H1 (cell line): ENCODE measurements around the gene HDAC11. TPM values are rescaled to one million over a fixed set of nuclear protein-coding genes. Genes with fewer than 3 reads are reported as not detected.
A peak's percentile ranks its signal among the peaks of the same experiment; 100 is the strongest.

ENCODE experiments used
- CTCF ChIA-PET: fragments of 300-600 bp; sonication (Branson Sonifier 250); formaldehyde crosslinking; loops from one replicate; lab custom pipeline; 2021; ENCODE audit not compliant: partially characterized antibody; lab: Charles Lee
- POLR2A ChIA-PET: fragments of 300-600 bp; sonication (Branson Sonifier 250); formaldehyde crosslinking; loops from one replicate; lab custom pipeline; 2021; ENCODE audit warnings: inconsistent platforms; ENCODE audit not compliant: partially characterized antibody; lab: Charles Lee
- DNase-seq, 2 experiments: peaks; one replicate each; pipeline versions ENCODE4 v3.0.0 to v3.0.0-alpha.2; 2010 to 2022; ENCODE audit warnings: low spot score in 2 of 2, low read depth in 1 of 2, mixed read lengths in 1 of 2
- FAIRE-seq: peaks from 2 replicates; lab custom pipeline; 2011; peaks lifted over from hg19 to GRCh38; lab: Jason Lieb, UNC
- H2AFZ ChIP-seq: 2 replicates; pipeline ENCODE4 v1.8.1; 2012; ENCODE audit warnings: low read length, inconsistent platforms
- H2AK5ac ChIP-seq: 2 replicates; pipeline ENCODE4 v1.6.1; 2013; ENCODE audit warnings: low read depth, low read length
- H2BK120ac ChIP-seq: replicated peaks from 2 replicates; pipeline ENCODE3; 2013; ENCODE audit warnings: low read depth, low read length, inconsistent platforms
- H2BK12ac ChIP-seq: 2 replicates; pipeline ENCODE4 v1.6.1; 2013; ENCODE audit warnings: low read depth, low read length
- H2BK15ac ChIP-seq: 2 replicates; pipeline ENCODE4 v1.6.1; 2013; ENCODE audit warnings: low read length
- H2BK20ac ChIP-seq: 2 replicates; pipeline ENCODE4 v1.6.1; 2013; ENCODE audit warnings: low read length
- H2BK5ac ChIP-seq: 2 replicates; pipeline ENCODE4 v1.6.1; 2013; ENCODE audit warnings: low read depth, low read length
- H3K14ac ChIP-seq: 2 replicates; pipeline ENCODE4 v1.6.1; 2013; ENCODE audit warnings: inconsistent platforms; ENCODE audit not compliant: insufficient read length
- H3K18ac ChIP-seq: 2 replicates; pipeline ENCODE4 v1.6.1; 2013; ENCODE audit warnings: low read length; ENCODE audit errors: extremely low read depth
- H3K23ac ChIP-seq: 2 replicates; pipeline ENCODE4 v1.6.1; 2013; ENCODE audit warnings: inconsistent platforms; ENCODE audit not compliant: insufficient read length
- H3K23me2 ChIP-seq: 2 replicates; pipeline ENCODE4 v1.6.1; 2013; ENCODE audit warnings: low read depth, low read length
- H3K27ac ChIP-seq: 2 replicates; pipeline ENCODE4 v1.6.1; 2011; ENCODE audit warnings: low read depth, low read length, inconsistent platforms
- H3K27me3 ChIP-seq, 4 experiments: replicated peaks in 1 of 4; 1 replicate in 1 of 4; 2 replicates in 3 of 4; pipeline versions ENCODE4 v1.6.1 to v1.8.1; 2011 to 2013; ENCODE audit warnings: low read length in 3 of 4, mild to moderate bottlenecking in 3 of 4, inconsistent platforms in 2 of 4, mixed read lengths in 2 of 4, moderate library complexity in 1 of 4; ENCODE audit not compliant: control insufficient read depth in 3 of 4, insufficient read depth in 3 of 4; ENCODE audit errors: extremely low read depth in 1 of 4
- H3K36me3 ChIP-seq, 4 experiments: 2 replicates each; pipeline versions ENCODE4 v1.6.1 to v1.8.1; 2011 to 2013; ENCODE audit warnings: mild to moderate bottlenecking in 4 of 4, low read length in 3 of 4, moderate library complexity in 2 of 4, control low read depth in 1 of 4, inconsistent platforms in 1 of 4; ENCODE audit not compliant: insufficient read depth in 4 of 4, control insufficient read depth in 2 of 4
- H3K4ac ChIP-seq: replicated peaks from 2 replicates; pipeline ENCODE3; 2013; ENCODE audit warnings: low read length, low read depth, mixed read lengths, inconsistent platforms; ENCODE audit not compliant: insufficient read length
- H3K4me1 ChIP-seq, 4 experiments: replicated peaks in 1 of 4; 1 replicate in 1 of 4; 2 replicates in 3 of 4; pipeline versions ENCODE4 v1.6.1 to v1.8.1; 2011 to 2013; ENCODE audit warnings: low read length in 3 of 4, inconsistent platforms in 2 of 4, mixed read lengths in 1 of 4; ENCODE audit not compliant: insufficient read depth in 4 of 4, control insufficient read depth in 3 of 4
- H3K4me2 ChIP-seq, 2 experiments: 2 replicates each; pipeline versions ENCODE4 v1.6.1 to v1.8.1; 2011 to 2013; ENCODE audit warnings: low read depth in 2 of 2, low read length in 2 of 2, control low read depth in 1 of 2, inconsistent platforms in 1 of 2, mild to moderate bottlenecking in 1 of 2; ENCODE audit not compliant: insufficient read depth in 1 of 2
- H3K4me3 ChIP-seq, 4 experiments: fragments of 200-600, 300-600 bp in 1 of 4; sonication (generic), shearing (Covaris generic), sonication (Bioruptor Twin) in 1 of 4; 2 replicates each; pipeline versions ENCODE4 v1.5.1 to v1.8.1; 2011 to 2016; ENCODE audit warnings: low read length in 4 of 4, low read depth in 3 of 4, control low read depth in 2 of 4, inconsistent platforms in 2 of 4, mild to moderate bottlenecking in 2 of 4, mixed read lengths in 1 of 4, moderate library complexity in 1 of 4; ENCODE audit not compliant: insufficient read depth in 2 of 4; ENCODE audit errors: extremely low read depth in 1 of 4
- H3K56ac ChIP-seq: replicated peaks from 2 replicates; pipeline ENCODE3; 2013; ENCODE audit warnings: low read depth, mild to moderate bottlenecking, mixed read lengths, low read length, inconsistent platforms; ENCODE audit not compliant: insufficient read length
- H3K79me1 ChIP-seq: 2 replicates; pipeline ENCODE4 v1.6.1; 2013; ENCODE audit warnings: low read depth, low read length, control low read depth
- H3K79me2 ChIP-seq, 2 experiments: 2 replicates each; pipeline versions ENCODE4 v1.6.1 to v1.8.1; 2012 to 2013; ENCODE audit warnings: low read length in 2 of 2, mild to moderate bottlenecking in 2 of 2, inconsistent platforms in 1 of 2; ENCODE audit not compliant: insufficient read depth in 2 of 2, control insufficient read depth in 1 of 2
- H3K9ac ChIP-seq, 4 experiments: replicated peaks in 1 of 4; 1 replicate in 1 of 4; 2 replicates in 3 of 4; pipeline versions ENCODE4 v1.6.1 to v1.8.1; 2011 to 2013; ENCODE audit warnings: low read depth in 3 of 4, low read length in 3 of 4, control low read depth in 2 of 4, mild to moderate bottlenecking in 2 of 4, moderate library complexity in 2 of 4, inconsistent platforms in 1 of 4; ENCODE audit errors: extremely low read depth in 1 of 4
- H3K9me3 ChIP-seq, 2 experiments: 2 replicates each; pipeline versions ENCODE4 v1.6.1 to v1.8.1; 2012 to 2013; ENCODE audit warnings: mild to moderate bottlenecking in 2 of 2, moderate library complexity in 2 of 2, control low read depth in 1 of 2, inconsistent platforms in 1 of 2, low read depth in 1 of 2, low read length in 1 of 2, mixed read lengths in 1 of 2; ENCODE audit not compliant: insufficient read depth in 2 of 2
- H4K20me1 ChIP-seq, 2 experiments: replicated peaks in 1 of 2; 2 replicates each; pipeline versions ENCODE3 to v1.8.1; 2011 to 2013; ENCODE audit warnings: inconsistent platforms in 2 of 2, low read length in 2 of 2, mild to moderate bottlenecking in 1 of 2; ENCODE audit not compliant: insufficient read depth in 2 of 2, control insufficient read depth in 1 of 2
- H4K5ac ChIP-seq: 2 replicates; pipeline ENCODE4 v1.6.1; 2013; ENCODE audit warnings: low read length, low read depth, mixed read lengths, inconsistent platforms; ENCODE audit not compliant: insufficient read length
- H4K8ac ChIP-seq: 2 replicates; pipeline ENCODE4 v1.8.0; 2013; ENCODE audit warnings: mild to moderate bottlenecking, moderate library complexity, low read length, inconsistent platforms; ENCODE audit not compliant: insufficient read depth; ENCODE audit errors: extremely low read depth
- H4K91ac ChIP-seq: replicated peaks from 2 replicates; pipeline ENCODE3; 2013; ENCODE audit warnings: low read length, mixed read lengths, inconsistent platforms; ENCODE audit not compliant: insufficient read length
- SRF ChIP-seq: IDR thresholded peaks from 2 replicates; pipeline ENCODE4 v1.6.1; 2011; ENCODE audit warnings: mild to moderate bottlenecking, low read depth, low read length, moderate library complexity
- WGBS, 2 experiments: shearing (Covaris generic) in 1 of 2; methylation state at CpG; one replicate each; pipeline versions ENCODE4 v1.1.6 to v1.1.7; 2013 to 2015; ENCODE audit warnings: low lambda C conversion rate in 2 of 2, mixed read lengths in 2 of 2, inconsistent platforms in 1 of 2, low coverage in 1 of 2, missing lambda C conversion rate in 1 of 2; ENCODE audit not compliant: insufficient replicate concordance in 2 of 2, insufficient coverage in 1 of 2, insufficient read length in 1 of 2; ENCODE audit errors: extremely low coverage in 1 of 2, missing lambda C conversion rate in 1 of 2; 5-methylcytosine and 5-hydroxymethylcytosine counted together
- polyA plus RNA-seq, 7 experiments: library from polyadenylated mRNA; depleted of rRNA in 3 of 7; stranded (reverse) in 5 of 7; unstranded in 2 of 7; fragments of >200 nt in 5 of 7; fragments of 200-250 nt in 2 of 7; gene quantifications; 1 replicate in 5 of 7; 2 replicates in 1 of 7; 4 replicates in 1 of 7; pipeline versions ENCODE4 v1.2.1 to v1.2.3, GENCODE V29; 2011 to 2013; ENCODE audit warnings: missing spikeins in 2 of 7, mixed read lengths in 2 of 7
- total RNA-seq: library from RNA; stranded (reverse); fragmentation: NEBNext Ultra II Directional; extraction: Animal tissue kit (Norgen Biotek cat#: 25700); gene quantifications from 2 replicates; pipeline ENCODE4 v1.2.1, GENCODE V29; 2021

HDAC11 gene
- total and polyA plus RNA-seq, 2 of the 8 experiments (the other 6 are each of a cell fraction or from before 2014, with no cell fraction given): 6.8 to 7.4 TPM

DNA sequence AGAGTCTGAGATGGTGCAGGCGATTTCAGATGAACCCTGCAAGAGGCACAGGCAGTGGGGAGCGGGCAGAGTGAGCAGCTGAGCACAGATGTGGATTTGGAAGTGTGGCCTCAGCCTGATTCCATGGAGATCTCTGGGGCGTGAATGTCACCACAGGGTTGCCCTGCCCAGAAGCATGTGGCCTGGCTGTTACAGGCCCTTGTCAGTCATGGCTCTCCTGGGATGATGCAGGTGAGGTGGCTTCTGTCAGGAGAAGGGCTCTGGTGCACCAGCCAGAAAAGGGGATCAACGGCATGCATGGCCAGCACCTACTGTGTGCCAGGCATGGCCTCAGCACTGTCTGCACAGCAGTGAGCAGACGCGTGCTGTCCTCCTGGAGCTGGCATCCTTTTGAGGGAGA is 11.9 kb downstream of the HDAC11 start:
- no peak overlapping the region for H3K23ac ChIP-seq
- H4K91ac ChIP-seq: no peak overlapping the region
- no peak overlapping the region for H3K4me3 ChIP-seq
- H3K79me1 ChIP-seq: no peaks in the 10 kb centered on the region
- no peak overlapping the region for H3K18ac ChIP-seq
- H2BK120ac ChIP-seq: no peak overlapping the region
- no peak overlapping the region for H3K14ac ChIP-seq
- H2AFZ ChIP-seq: no peak overlapping the region
- H3K4me2 ChIP-seq: no peak overlapping the region
- H2BK12ac ChIP-seq: 0 out of 2 replicates have a peak overlapping the region, but pooled peaks have one; percentile 29
- no peaks in the 10 kb centered on the region for H3K9me3 ChIP-seq
- H2BK20ac ChIP-seq: no peak overlapping the region
- peaks cover 1% of the 10 kb centered on the region; the same call in 1 of the 2 replicates for H3K23me2 ChIP-seq
- no peak overlapping the region for H4K5ac ChIP-seq
- H3K9ac ChIP-seq: no peak overlapping the region
- no peak overlapping the region for H2BK5ac ChIP-seq
- no peak overlapping the region for H2AK5ac ChIP-seq
- H3K56ac ChIP-seq: no peak overlapping the region
- no peak overlapping the region for H3K27ac ChIP-seq
- ChIA-PET POLR2A (no interaction called here), CTCF (interaction anchor here (1.0 to 15.3 kb wide), 5 partner anchors 8 to 158 kb away, joined by 3 to 772 read pairs (median 8); no protein-coding TSS in a partner anchor)
- H3K4ac ChIP-seq: no peak overlapping the region
- no peaks in the 10 kb centered on the region for H3K27me3 ChIP-seq
- H4K8ac ChIP-seq: no peak overlapping the region
- no peaks in the 10 kb centered on the region for H3K79me2 ChIP-seq
- H3K4me1 ChIP-seq: peaks cover 0 to 3% (median 1%) of the 10 kb centered on the region in 4 experiments; a peak in 2 of 7 replicates
- no peak for TF ChIP-seq SRF
- 86% methylated on average over 6 of the region's 6 CpGs; no CpG with 5 or more reads in 1 of the 2 experiments for WGBS, 2 experiments
- no peak for DNase-seq
- H2BK15ac ChIP-seq: no peak overlapping the region
- H4K20me1 ChIP-seq: peaks cover 0 to 4% of the 10 kb centered on the region in 2 experiments
- no peaks in the 10 kb centered on the region for H3K36me3 ChIP-seq
- FAIRE-seq: no peak
